PC-3 (cell line): ENCODE measurements around the gene BZW2. TPM values are rescaled to one million over a fixed set of nuclear protein-coding genes. Genes with fewer than 3 reads are reported as not detected.

Experiments used
- ATAC-seq: fragments of 200-7000 bp; cut with Tn5 transposase; 2 replicates; pipeline ENCODE4 v1.9.1; 2020; ENCODE audit warnings: mild to moderate bottlenecking, moderate library complexity
- BruUV-seq: library from RNA; stranded (reverse); fragments of 400-500 nt; replicated peaks from 2 replicates; lab custom pipeline; 2021; lab: Mats Ljungman, UMichigan
- CTCF ChIA-PET: fragments of 300-600 bp; sonication (Branson Sonifier 250); formaldehyde crosslinking; loops from one replicate; lab custom pipeline; 2022; ENCODE audit warnings: antibody characterized with exemption; lab: Charles Lee
- POLR2A ChIA-PET: fragments of 300-600 bp; sonication (Branson Sonifier 250); formaldehyde crosslinking; loops from one replicate; lab custom pipeline; 2022; ENCODE audit warnings: antibody characterized with exemption; ENCODE audit not compliant: unreplicated experiment; lab: Charles Lee
- DNase-seq: peaks from one replicate; pipeline ENCODE4 v3.0.0-alpha.2; 2015
- H2AFZ ChIP-seq: fragments of 300-600 bp; sonication (generic); 2 replicates; pipeline ENCODE4 v1.6.0; 2016; ENCODE audit warnings: antibody characterized with exemption, low read length
- H3F3A ChIP-seq: fragments of 300-600 bp; sonication (generic); one replicate; pipeline ENCODE4 v1.6.0; 2017; ENCODE audit warnings: antibody characterized with exemption, low read length, control low read depth, mild to moderate bottlenecking; ENCODE audit not compliant: unreplicated experiment
- H3K27ac ChIP-seq: fragments of 300-600 bp; sonication (generic); 2 replicates; pipeline ENCODE4 v1.5.1; 2016; ENCODE audit warnings: mild to moderate bottlenecking, low read length
- H3K27me3 ChIP-seq: fragments of 300-600 bp; sonication (generic); 2 replicates; pipeline ENCODE4 v1.6.1; 2016; ENCODE audit warnings: low read length, mixed read lengths
- H3K36me3 ChIP-seq: fragments of 300-600 bp; sonication (generic); 2 replicates; pipeline ENCODE4 v1.6.1; 2016; ENCODE audit warnings: low read depth, mixed run types, low read length, mixed read lengths
- H3K4me1 ChIP-seq: fragments of 300-600 bp; sonication (generic); 2 replicates; pipeline ENCODE4 v1.5.1; 2016; ENCODE audit warnings: low read length; ENCODE audit not compliant: insufficient read depth
- H3K4me2 ChIP-seq: fragments of 300-600 bp; sonication (generic); 2 replicates; pipeline ENCODE4 v1.6.0; 2016; ENCODE audit warnings: low read length
- H3K4me3 ChIP-seq: fragments of 300-600 bp; sonication (generic); 2 replicates; pipeline ENCODE4 v1.5.1; 2016; ENCODE audit warnings: mild to moderate bottlenecking, low read length, mixed read lengths
- H3K79me2 ChIP-seq: fragments of 300-600 bp; sonication (generic); 2 replicates; pipeline ENCODE4 v1.6.1; 2017; ENCODE audit warnings: low read length, mixed read lengths
- H3K9ac ChIP-seq: fragments of 300-600 bp; sonication (generic); 2 replicates; pipeline ENCODE4 v1.6.0; 2016; ENCODE audit warnings: mild to moderate bottlenecking, low read length
- H3K9me2 ChIP-seq: fragments of 300-600 bp; sonication (generic); replicated peaks from 2 replicates; pipeline ENCODE4 v1.6.1; 2016; ENCODE audit warnings: mixed run types, low read length, mixed read lengths
- H3K9me3 ChIP-seq: fragments of 300-600 bp; sonication (generic); 2 replicates; pipeline ENCODE4 v1.6.1; 2016; ENCODE audit warnings: low read length, mixed read lengths
- H4K20me1 ChIP-seq: fragments of 300-600 bp; sonication (generic); 2 replicates; pipeline ENCODE4 v1.6.1; 2016; ENCODE audit warnings: low read length, mixed read lengths
- EZH2 ChIP-seq: fragments of 300-600 bp; sonication (generic); IDR thresholded peaks from one replicate; pipeline ENCODE4 v1.6.1; 2017; ENCODE audit warnings: antibody characterized with exemption, mild to moderate bottlenecking, low read length; ENCODE audit not compliant: unreplicated experiment
- EZH2phosphoT487 ChIP-seq: fragments of 300-600 bp; sonication (generic); IDR thresholded peaks from 2 replicates; pipeline ENCODE4 v1.6.1; 2018; ENCODE audit warnings: mild to moderate bottlenecking, antibody characterized with exemption, low read length, borderline replicate concordance
- intact Hi-C: fragments of 100-400 bp; cut with micrococcal nuclease; formaldehyde crosslinking; loops from 2 replicates; pipeline ENCODE4 v1.9.0; 2023
- total RNA-seq: library from RNA; depleted of rRNA; stranded (reverse); fragments of >200 nt; gene quantifications from 2 replicates; pipeline ENCODE4 v1.2.3, GENCODE V29; 2014
- TF ChIP-seq, protein P1 (sequence below): fragments of 300-600 bp; sonication (generic); conservative IDR thresholded peaks from 2 replicates; pipeline ENCODE4 v1.5.1; 2017; ENCODE audit warnings: antibody characterized with exemption, low read depth, mild to moderate bottlenecking, low read length

The BZW2 gene
- total RNA-seq, 1 experiment from 2014 or later = 86.1 TPM

GRCh38 chr7:16691241-16691640, 45.3 kb downstream of the BZW2 start:
- Histone ChIP-seq H3F3A (no peaks in the 10 kb centered on the region), H3K79me2 (no peaks in the 10 kb centered on the region), H3K9me3 (no peaks in the 10 kb centered on the region), H3K4me2 (no peak overlapping the region), H4K20me1 (no peaks in the 10 kb centered on the region), H3K9me2 (no peaks in the 10 kb centered on the region), H3K27ac (peak overlapping the region; percentile 78), H2AFZ (no peak overlapping the region), H3K36me3 (peaks cover 45% of the 10 kb centered on the region), H3K27me3 (no peaks in the 10 kb centered on the region), H3K4me1 (peaks cover 37% of the 10 kb centered on the region), H3K4me3 (no peak overlapping the region), H3K9ac (peak overlapping the region; percentile 6; the same call in 1 of the 2 replicates)
- intact Hi-C loops = loop anchor here (5.0 to 10.0 kb wide), 3 partner anchors 89 to 576 kb away; no protein-coding TSS in a partner anchor
- DNase-seq = no peak
- TF ChIP-seq EZH2 = no peak
- no peak for TF ChIP-seq EZH2phosphoT487
- TF ChIP-seq, protein P1, sequence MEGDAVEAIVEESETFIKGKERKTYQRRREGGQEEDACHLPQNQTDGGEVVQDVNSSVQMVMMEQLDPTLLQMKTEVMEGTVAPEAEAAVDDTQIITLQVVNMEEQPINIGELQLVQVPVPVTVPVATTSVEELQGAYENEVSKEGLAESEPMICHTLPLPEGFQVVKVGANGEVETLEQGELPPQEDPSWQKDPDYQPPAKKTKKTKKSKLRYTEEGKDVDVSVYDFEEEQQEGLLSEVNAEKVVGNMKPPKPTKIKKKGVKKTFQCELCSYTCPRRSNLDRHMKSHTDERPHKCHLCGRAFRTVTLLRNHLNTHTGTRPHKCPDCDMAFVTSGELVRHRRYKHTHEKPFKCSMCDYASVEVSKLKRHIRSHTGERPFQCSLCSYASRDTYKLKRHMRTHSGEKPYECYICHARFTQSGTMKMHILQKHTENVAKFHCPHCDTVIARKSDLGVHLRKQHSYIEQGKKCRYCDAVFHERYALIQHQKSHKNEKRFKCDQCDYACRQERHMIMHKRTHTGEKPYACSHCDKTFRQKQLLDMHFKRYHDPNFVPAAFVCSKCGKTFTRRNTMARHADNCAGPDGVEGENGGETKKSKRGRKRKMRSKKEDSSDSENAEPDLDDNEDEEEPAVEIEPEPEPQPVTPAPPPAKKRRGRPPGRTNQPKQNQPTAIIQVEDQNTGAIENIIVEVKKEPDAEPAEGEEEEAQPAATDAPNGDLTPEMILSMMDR = no peak
- ATAC-seq = no peak
- ChIA-PET CTCF (no interaction called here), POLR2A (no interaction called here)
- no TSS peak for BruUV-seq

DNA sequence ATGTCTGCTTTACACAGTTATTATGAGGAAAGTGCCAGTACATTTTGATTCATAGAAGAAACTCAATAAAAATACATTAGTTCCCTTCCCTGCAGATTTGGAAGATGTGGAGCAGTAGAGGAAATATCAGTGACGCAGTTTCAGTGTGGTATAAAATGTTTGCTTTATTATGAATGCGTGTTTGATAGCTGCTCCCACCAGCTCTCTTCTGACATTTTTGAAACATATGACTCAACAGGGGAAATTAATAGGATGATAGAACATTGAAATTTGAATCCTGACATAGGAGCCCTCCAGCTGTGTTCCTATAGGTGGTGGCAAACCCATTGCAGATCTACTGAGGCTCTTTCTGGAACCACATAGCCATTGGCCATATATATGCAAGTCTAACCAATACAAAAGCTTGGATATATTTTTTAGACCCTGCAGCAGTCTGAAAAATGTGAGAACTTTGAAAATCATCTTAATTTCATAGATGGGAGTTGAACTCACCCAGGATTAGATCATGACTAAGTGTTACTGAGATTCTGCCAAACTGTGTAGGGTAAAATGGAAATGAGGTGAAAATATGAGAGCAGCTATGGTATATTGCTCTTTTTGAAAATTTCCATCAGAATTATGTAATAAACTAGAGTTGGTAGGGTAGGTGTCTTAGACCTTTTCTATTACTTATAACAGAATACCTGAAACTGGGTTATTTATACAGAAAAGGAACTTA, 47.8 kb downstream of the BZW2 start:
- H3K27ac ChIP-seq = peak overlapping the region; percentile 78
- H3K9ac ChIP-seq = peak overlapping the region; percentile 5; the same call in 1 of the 2 replicates
- H3K36me3 ChIP-seq = peaks cover 59% of the 10 kb centered on the region
- H4K20me1 ChIP-seq = no peaks in the 10 kb centered on the region
- ChIA-PET CTCF (interaction anchor here (0.5 kb wide), 1 partner anchor 19 kb away, joined by 3 read pairs; no protein-coding TSS in a partner anchor), POLR2A (interaction anchor here (0.5 to 0.6 kb wide), 2 partner anchors 93 to 197 kb away, joined by 3 to 4 read pairs; no protein-coding TSS in a partner anchor)
- H3K4me1 ChIP-seq = peaks cover 32% of the 10 kb centered on the region
- H2AFZ ChIP-seq = no peak overlapping the region
- H3K4me2 ChIP-seq = no peak overlapping the region
- peak; percentile 63 for ATAC-seq
- H3K27me3 ChIP-seq = no peaks in the 10 kb centered on the region
- no peaks in the 10 kb centered on the region for H3F3A ChIP-seq
- H3K9me3 ChIP-seq = no peaks in the 10 kb centered on the region
- TF ChIP-seq EZH2 (no peak), EZH2phosphoT487 (no peak)
- TF ChIP-seq, protein P1 = no peak
- intact Hi-C loops = loop anchor here (2.0 to 10.0 kb wide), 5 partner anchors 45 to 579 kb away; no protein-coding TSS in a partner anchor
- H3K4me3 ChIP-seq = no peak overlapping the region
- H3K79me2 ChIP-seq = no peaks in the 10 kb centered on the region
- no peaks in the 10 kb centered on the region for H3K9me2 ChIP-seq
- BruUV-seq = no TSS peak
- peak; percentile 55 for DNase-seq

GRCh38 chr7:16694806-16695205, 48.8 kb downstream of the BZW2 start:
- H3K9me3 ChIP-seq = no peaks in the 10 kb centered on the region
- no peak overlapping the region for H3K4me2 ChIP-seq
- no peak overlapping the region for H3K27ac ChIP-seq
- BruUV-seq = no TSS peak
- ATAC-seq = no peak
- POLR2A ChIA-PET = no interaction called here
- H4K20me1 ChIP-seq = no peaks in the 10 kb centered on the region
- H3K79me2 ChIP-seq = no peaks in the 10 kb centered on the region
- peaks cover 62% of the 10 kb centered on the region for H3K36me3 ChIP-seq
- DNase-seq = no peak
- TF ChIP-seq EZH2 (no peak), EZH2phosphoT487 (no peak)
- TF ChIP-seq, protein P1 = no peak
- no peaks in the 10 kb centered on the region for H3K9me2 ChIP-seq
- no peak overlapping the region for H3K4me3 ChIP-seq
- H3K27me3 ChIP-seq = no peaks in the 10 kb centered on the region
- no peak overlapping the region for H2AFZ ChIP-seq
- H3K4me1 ChIP-seq = peaks cover 32% of the 10 kb centered on the region
- intact Hi-C loops = loop anchor here (2.0 to 10.0 kb wide), 6 partner anchors 46 to 580 kb away; partner anchors contain the start of gene AGR2
- H3F3A ChIP-seq = no peaks in the 10 kb centered on the region
- CTCF ChIA-PET = interaction anchor here (0.7 to 0.8 kb wide), 3 partner anchors 106 to 606 kb away, joined by 3 to 4 read pairs (median 3); no protein-coding TSS in a partner anchor
- no peak overlapping the region for H3K9ac ChIP-seq
